KMS-11 (cell line): ENCODE results near the gene FAM114A1.

ENCODE experiments used
- H2AFZ ChIP-seq: fragments of 200-600 bp; sonication (generic); 2 replicates; pipeline ENCODE4 v1.6.1; 2016; ENCODE audit warnings: antibody characterized with exemption, mixed run types, low read depth
- H3K27ac ChIP-seq: fragments of 200-600 bp; sonication (generic); 2 replicates; pipeline ENCODE4 v1.6.1; 2016; ENCODE audit warnings: mild to moderate bottlenecking, mixed run types
- H3K27me3 ChIP-seq: fragments of 200-600 bp; sonication (generic); 2 replicates; pipeline ENCODE4 v1.6.1; 2017; ENCODE audit warnings: mild to moderate bottlenecking, low read depth, mixed run types, moderate library complexity; ENCODE audit not compliant: insufficient read depth
- H3K36me3 ChIP-seq: fragments of 200-600 bp; sonication (generic); 2 replicates; pipeline ENCODE4 v1.6.1; 2017; ENCODE audit warnings: mild to moderate bottlenecking, mixed run types; ENCODE audit not compliant: insufficient read depth
- H3K4me1 ChIP-seq: fragments of 200-600 bp; sonication (generic); 2 replicates; pipeline ENCODE4 v1.6.1; 2016; ENCODE audit warnings: mild to moderate bottlenecking, low read depth, mixed run types; ENCODE audit not compliant: poor library complexity, severe bottlenecking
- H3K4me2 ChIP-seq: fragments of 200-600 bp; sonication (generic); 2 replicates; pipeline ENCODE4 v1.7.0; 2016; ENCODE audit warnings: mild to moderate bottlenecking, mixed run types
- H3K4me3 ChIP-seq: fragments of 200-600 bp; sonication (generic); IDR thresholded peaks from 2 replicates; pipeline ENCODE4 v1.6.1; 2017; ENCODE audit warnings: low read depth, low read length, mixed read lengths; ENCODE audit not compliant: insufficient read depth
- H3K79me2 ChIP-seq: fragments of 200-600 bp; sonication (generic); 2 replicates; pipeline ENCODE4 v1.6.1; 2016; ENCODE audit warnings: low read depth, mixed run types; ENCODE audit not compliant: insufficient read depth
- H3K9ac ChIP-seq: fragments of 200-600 bp; sonication (generic); 2 replicates; pipeline ENCODE4 v1.6.1; 2016; ENCODE audit warnings: mild to moderate bottlenecking, mixed run types
- H4K20me1 ChIP-seq: fragments of 200-600 bp; sonication (generic); 2 replicates; pipeline ENCODE4 v1.6.1; 2016; ENCODE audit warnings: mild to moderate bottlenecking, mixed run types; ENCODE audit not compliant: insufficient read depth
- CTCF ChIP-seq: fragments of 200-600 bp; sonication (generic); conservative IDR thresholded peaks from 2 replicates; pipeline ENCODE4 v1.6.1; 2017; ENCODE audit warnings: low read depth, mild to moderate bottlenecking, antibody characterized with exemption, low read length, moderate library complexity, mixed read lengths

Gene FAM114A1

GRCh38 chr4:38902695-38903094, 35.1 kb downstream of the FAM114A1 start:
- Histone ChIP-seq H4K20me1 (no peaks in the 10 kb centered on the region), H3K4me1 (no peaks in the 10 kb centered on the region), H3K4me3 (no peak overlapping the region), H3K36me3 (no peaks in the 10 kb centered on the region), H3K27ac (no peak overlapping the region), H3K9ac (no peak overlapping the region), H2AFZ (no peak overlapping the region), H3K4me2 (no peak overlapping the region), H3K27me3 (no peaks in the 10 kb centered on the region), H3K79me2 (no peaks in the 10 kb centered on the region)
- peak; percentile 51; the same call in 1 of the 2 replicates for TF ChIP-seq CTCF

- no peaks in the 10 kb centered on the region for H4K20me1 ChIP-seq
- no peak overlapping the region for H3K27ac ChIP-seq
- no peaks in the 10 kb centered on the region for H3K27me3 ChIP-seq
- no peaks in the 10 kb centered on the region for H3K79me2 ChIP-seq
- TF ChIP-seq CTCF, result no peak
- H3K4me3 ChIP-seq, result no peak overlapping the region
- no peak overlapping the region for H3K4me2 ChIP-seq
- H3K9ac ChIP-seq, result no peak overlapping the region
- no peaks in the 10 kb centered on the region for H3K4me1 ChIP-seq
- H2AFZ ChIP-seq, result no peak overlapping the region
- no peaks in the 10 kb centered on the region for H3K36me3 ChIP-seq
Measured at GRCh38 chr4:38904090-38904666, 36.6 kb downstream of the FAM114A1 start.

GRCh38 chr4:38904682-38905081, 37.1 kb downstream of the FAM114A1 start:
- no peaks in the 10 kb centered on the region for H3K36me3 ChIP-seq
- H3K4me3 ChIP-seq, result no peak overlapping the region
- no peaks in the 10 kb centered on the region for H3K79me2 ChIP-seq
- no peak overlapping the region for H3K27ac ChIP-seq
- H3K4me2 ChIP-seq, result no peak overlapping the region
- no peak for TF ChIP-seq CTCF
- H4K20me1 ChIP-seq, result no peaks in the 10 kb centered on the region
- H2AFZ ChIP-seq, result no peak overlapping the region
- H3K4me1 ChIP-seq, result no peaks in the 10 kb centered on the region
- no peak overlapping the region for H3K9ac ChIP-seq
- no peaks in the 10 kb centered on the region for H3K27me3 ChIP-seq

- Histone ChIP-seq H2AFZ (no peak overlapping the region), H3K4me1 (no peaks in the 10 kb centered on the region), H3K27ac (no peak overlapping the region), H4K20me1 (no peaks in the 10 kb centered on the region), H3K79me2 (no peaks in the 10 kb centered on the region), H3K36me3 (no peaks in the 10 kb centered on the region), H3K27me3 (no peaks in the 10 kb centered on the region), H3K4me2 (no peak overlapping the region), H3K9ac (no peak overlapping the region), H3K4me3 (no peak overlapping the region)
- TF ChIP-seq CTCF, result no peak
Measured at GRCh38 chr4:38905652-38906385, 38.2 kb downstream of the FAM114A1 start.
